ENCODE results near the gene RFWD3. TPM values are rescaled to one million over a fixed set of nuclear protein-coding genes. Genes with fewer than 3 reads are reported as not detected.

Gene RFWD3
- total and polyA plus RNA-seq, 2 of the 8 experiments (the other 6 are each of a cell fraction or from before 2014, with no cell fraction given): 67.1 to 114 TPM

DNA sequence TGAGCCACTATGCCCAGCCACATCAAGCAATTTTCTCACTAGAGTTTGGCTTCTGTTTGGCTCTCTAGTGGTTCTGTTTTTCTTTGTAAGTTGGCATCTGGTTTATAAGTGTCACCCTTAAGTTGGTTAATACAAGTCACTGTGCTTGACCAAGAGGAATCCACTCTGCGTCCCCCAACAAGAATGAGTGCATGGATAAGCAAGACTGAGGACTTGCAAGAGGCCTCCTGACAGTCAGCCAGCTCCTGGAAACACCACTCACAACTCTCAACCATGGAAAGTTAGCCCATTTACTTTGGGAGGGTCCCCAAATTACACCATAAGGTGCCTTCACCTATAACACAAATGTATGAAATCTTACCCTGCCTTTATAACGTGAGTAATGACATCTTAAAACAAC lies 7.6 kb downstream of the RFWD3 start:
- peaks cover 27 to 97% of the 10 kb centered on the region in 2 experiments for H3K79me2 ChIP-seq (ENCODE audit: control insufficient read depth in 1 of 2, insufficient read depth in 2 of 2, low read length in 2 of 2)
- no peaks in the 10 kb centered on the region for H3K27me3 ChIP-seq (replicated peaks in 1 of 4; ENCODE audit: control insufficient read depth in 3 of 4, extremely low read depth in 1 of 4, insufficient read depth in 3 of 4, low read length in 3 of 4)
- H3K36me3 ChIP-seq (ENCODE audit: control insufficient read depth in 2 of 4, insufficient read depth in 4 of 4, low read length in 3 of 4): peaks cover 32 to 89% (median 68%) of the 10 kb centered on the region in 4 experiments
- FAIRE-seq: no peak
- H3K27ac ChIP-seq (ENCODE audit: low read depth, low read length): no peak overlapping the region
- H2AK5ac ChIP-seq (ENCODE audit: low read depth, low read length): no peak overlapping the region
- H3K9ac ChIP-seq (replicated peaks in 1 of 4; ENCODE audit: extremely low read depth in 1 of 4, low read depth in 3 of 4, low read length in 3 of 4): no peak overlapping the region
- H3K14ac ChIP-seq (ENCODE audit: insufficient read length): no peak overlapping the region
- no peak overlapping the region for H3K4me2 ChIP-seq (ENCODE audit: insufficient read depth in 1 of 2, low read depth in 2 of 2, low read length in 2 of 2)
- 90% methylated on average over 2 of the region's 2 CpGs; no CpG with 5 or more reads in 1 of the 2 experiments for WGBS, 2 experiments (ENCODE audit: extremely low coverage in 1 of 2, insufficient coverage in 1 of 2, insufficient read length in 1 of 2, insufficient replicate concordance in 2 of 2, low coverage in 1 of 2, low lambda C conversion rate in 2 of 2, missing lambda C conversion rate in 1 of 2)
- H4K8ac ChIP-seq (ENCODE audit: extremely low read depth, insufficient read depth, low read length): no peak overlapping the region
- no peak overlapping the region for H3K4ac ChIP-seq (replicated peaks; ENCODE audit: insufficient read length, low read depth, low read length)
- H3K9me3 ChIP-seq (ENCODE audit: insufficient read depth in 2 of 2, low read depth in 1 of 2, low read length in 1 of 2): no peaks in the 10 kb centered on the region
- ChIA-PET CTCF (ENCODE audit: partially characterized antibody) (interaction anchor here (0.6 to 1.6 kb wide), 3 partner anchors 8 to 720 kb away, joined by 3 to 7 read pairs (median 5); no protein-coding TSS in a partner anchor), POLR2A (ENCODE audit: partially characterized antibody) (interaction anchor here (1.2 to 2.1 kb wide), 4 partner anchors 7 to 102 kb away, joined by 3 to 8 read pairs (median 4); no protein-coding TSS in a partner anchor)
- H3K4me3 ChIP-seq (ENCODE audit: extremely low read depth in 1 of 4, insufficient read depth in 2 of 4, low read depth in 3 of 4, low read length in 4 of 4): no peak overlapping the region
- peaks cover 0 to 3% (median 0%) of the 10 kb centered on the region in 4 experiments; a peak in 1 of 7 replicates for H3K4me1 ChIP-seq (replicated peaks in 1 of 4; ENCODE audit: control insufficient read depth in 3 of 4, insufficient read depth in 4 of 4, low read length in 3 of 4)
- no peak overlapping the region for H4K91ac ChIP-seq (replicated peaks; ENCODE audit: insufficient read length, low read length)
- no peak for TF ChIP-seq CREB1 (IDR thresholded peaks at IDR 0.05)
- no peak for DNase-seq (ENCODE audit: low read depth in 1 of 2, low spot score in 2 of 2)
- H4K20me1 ChIP-seq (replicated peaks in 1 of 2; ENCODE audit: control insufficient read depth in 1 of 2, insufficient read depth in 2 of 2, low read length in 2 of 2): peaks cover 29 to 38% of the 10 kb centered on the region in 2 experiments
- no peaks in the 10 kb centered on the region for H3K23me2 ChIP-seq (ENCODE audit: low read depth, low read length)
- no peak overlapping the region for H2BK20ac ChIP-seq (ENCODE audit: low read length)
- no peak overlapping the region for H2AFZ ChIP-seq (ENCODE audit: low read length)
- peaks cover 15% of the 10 kb centered on the region for H3K79me1 ChIP-seq (ENCODE audit: low read depth, low read length)
- no peak overlapping the region for H3K23ac ChIP-seq (ENCODE audit: insufficient read length)
- no peak overlapping the region for H2BK12ac ChIP-seq (ENCODE audit: low read depth, low read length)
- no peak overlapping the region for H3K56ac ChIP-seq (replicated peaks; ENCODE audit: insufficient read length, low read depth, low read length)
- no peak overlapping the region for H2BK120ac ChIP-seq (replicated peaks; ENCODE audit: low read depth, low read length)
- H2BK5ac ChIP-seq (ENCODE audit: low read depth, low read length): no peak overlapping the region
- H3K18ac ChIP-seq (ENCODE audit: extremely low read depth, low read length): no peak overlapping the region
- no peak overlapping the region for H2BK15ac ChIP-seq (ENCODE audit: low read length)
- no peak overlapping the region for H4K5ac ChIP-seq (ENCODE audit: insufficient read length, low read depth, low read length)

Data from H1 (cell line).